ENCODE measurements around the gene CLPTM1.

Gene CLPTM1

DNA sequence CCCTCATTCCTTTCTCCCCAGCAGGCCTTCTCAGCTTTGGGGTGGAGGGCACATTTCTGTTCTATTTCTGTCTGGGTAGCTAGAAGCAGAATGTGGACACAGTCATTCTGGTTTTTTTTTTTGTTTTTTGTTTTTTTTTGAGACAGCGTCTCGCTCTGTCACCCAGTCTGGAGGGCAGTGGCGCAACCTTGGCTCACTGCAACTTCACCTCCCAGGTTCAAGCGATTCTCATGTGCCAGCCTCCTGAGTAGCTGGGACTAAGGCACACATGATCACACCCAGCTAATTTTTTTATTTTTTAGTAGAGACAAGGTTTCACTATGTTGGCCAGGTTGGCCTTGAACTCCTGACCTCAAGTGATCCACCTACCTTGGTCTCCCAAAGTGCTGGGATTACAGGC is 20.3 kb downstream of the CLPTM1 start:
- TF ChIP-seq POLR2AphosphoS5 (IDR thresholded peaks at IDR 0.05; ENCODE audit: low read depth, low read length) (no peak), FOXP2 (optimal IDR thresholded peaks at IDR 0.05; ENCODE audit: borderline replicate concordance, extremely low read depth, extremely low read length, insufficient read depth) (no peak), SIN3A (IDR thresholded peaks at IDR 0.05; ENCODE audit: borderline replicate concordance, insufficient read depth, low read length) (no peak), TAF1 (IDR thresholded peaks at IDR 0.05; ENCODE audit: borderline replicate concordance, insufficient read depth, low read length) (no peak)
- TF ChIP-seq, protein P1, sequence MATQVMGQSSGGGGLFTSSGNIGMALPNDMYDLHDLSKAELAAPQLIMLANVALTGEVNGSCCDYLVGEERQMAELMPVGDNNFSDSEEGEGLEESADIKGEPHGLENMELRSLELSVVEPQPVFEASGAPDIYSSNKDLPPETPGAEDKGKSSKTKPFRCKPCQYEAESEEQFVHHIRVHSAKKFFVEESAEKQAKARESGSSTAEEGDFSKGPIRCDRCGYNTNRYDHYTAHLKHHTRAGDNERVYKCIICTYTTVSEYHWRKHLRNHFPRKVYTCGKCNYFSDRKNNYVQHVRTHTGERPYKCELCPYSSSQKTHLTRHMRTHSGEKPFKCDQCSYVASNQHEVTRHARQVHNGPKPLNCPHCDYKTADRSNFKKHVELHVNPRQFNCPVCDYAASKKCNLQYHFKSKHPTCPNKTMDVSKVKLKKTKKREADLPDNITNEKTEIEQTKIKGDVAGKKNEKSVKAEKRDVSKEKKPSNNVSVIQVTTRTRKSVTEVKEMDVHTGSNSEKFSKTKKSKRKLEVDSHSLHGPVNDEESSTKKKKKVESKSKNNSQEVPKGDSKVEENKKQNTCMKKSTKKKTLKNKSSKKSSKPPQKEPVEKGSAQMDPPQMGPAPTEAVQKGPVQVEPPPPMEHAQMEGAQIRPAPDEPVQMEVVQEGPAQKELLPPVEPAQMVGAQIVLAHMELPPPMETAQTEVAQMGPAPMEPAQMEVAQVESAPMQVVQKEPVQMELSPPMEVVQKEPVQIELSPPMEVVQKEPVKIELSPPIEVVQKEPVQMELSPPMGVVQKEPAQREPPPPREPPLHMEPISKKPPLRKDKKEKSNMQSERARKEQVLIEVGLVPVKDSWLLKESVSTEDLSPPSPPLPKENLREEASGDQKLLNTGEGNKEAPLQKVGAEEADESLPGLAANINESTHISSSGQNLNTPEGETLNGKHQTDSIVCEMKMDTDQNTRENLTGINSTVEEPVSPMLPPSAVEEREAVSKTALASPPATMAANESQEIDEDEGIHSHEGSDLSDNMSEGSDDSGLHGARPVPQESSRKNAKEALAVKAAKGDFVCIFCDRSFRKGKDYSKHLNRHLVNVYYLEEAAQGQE (IDR thresholded peaks at IDR 0.05; ENCODE audit: insufficient read depth in 1 of 2, low read depth in 2 of 2, low read length in 2 of 2): no peak

DNA sequence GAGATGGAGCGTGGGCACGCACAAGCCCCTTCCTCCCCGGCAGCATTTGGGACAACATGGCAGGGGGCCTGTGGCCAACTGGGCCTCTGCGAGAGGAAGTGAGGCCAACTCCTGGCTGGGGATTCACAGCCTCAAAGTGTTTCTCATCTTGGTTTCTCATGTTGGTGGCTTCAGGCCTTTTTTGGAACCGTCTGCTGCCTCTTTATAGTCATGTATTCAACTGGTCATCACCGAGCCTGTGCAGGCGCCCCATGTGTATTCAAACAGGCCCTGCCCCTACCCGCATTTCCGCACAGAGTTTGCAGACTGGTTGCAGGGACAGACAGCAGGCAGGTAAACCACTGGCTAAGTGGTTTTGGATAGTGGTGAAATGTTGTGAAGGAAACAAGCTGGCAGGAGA is 28.8 kb downstream of the CLPTM1 start:
- no peak for TF ChIP-seq FOXP2 (optimal IDR thresholded peaks at IDR 0.05; ENCODE audit: borderline replicate concordance, extremely low read depth, extremely low read length, insufficient read depth)
- no peak for TF ChIP-seq POLR2AphosphoS5 (IDR thresholded peaks at IDR 0.05; ENCODE audit: low read depth, low read length)
- no peak for TF ChIP-seq SIN3A (IDR thresholded peaks at IDR 0.05; ENCODE audit: borderline replicate concordance, insufficient read depth, low read length)
- no peak for TF ChIP-seq TAF1 (IDR thresholded peaks at IDR 0.05; ENCODE audit: borderline replicate concordance, insufficient read depth, low read length)
- TF ChIP-seq, protein P1 (IDR thresholded peaks at IDR 0.05; ENCODE audit: insufficient read depth in 1 of 2, low read depth in 2 of 2, low read length in 2 of 2): no peak

GRCh38 chr19:44985445-44985844 is 30.3 kb downstream of the CLPTM1 start:
- TF ChIP-seq POLR2AphosphoS5 (IDR thresholded peaks at IDR 0.05; ENCODE audit: low read depth, low read length): no peak
- TF ChIP-seq, protein P1 (IDR thresholded peaks at IDR 0.05; ENCODE audit: insufficient read depth in 1 of 2, low read depth in 2 of 2, low read length in 2 of 2): no peak
- TF ChIP-seq TAF1 (IDR thresholded peaks at IDR 0.05; ENCODE audit: borderline replicate concordance, insufficient read depth, low read length): no peak

DNA sequence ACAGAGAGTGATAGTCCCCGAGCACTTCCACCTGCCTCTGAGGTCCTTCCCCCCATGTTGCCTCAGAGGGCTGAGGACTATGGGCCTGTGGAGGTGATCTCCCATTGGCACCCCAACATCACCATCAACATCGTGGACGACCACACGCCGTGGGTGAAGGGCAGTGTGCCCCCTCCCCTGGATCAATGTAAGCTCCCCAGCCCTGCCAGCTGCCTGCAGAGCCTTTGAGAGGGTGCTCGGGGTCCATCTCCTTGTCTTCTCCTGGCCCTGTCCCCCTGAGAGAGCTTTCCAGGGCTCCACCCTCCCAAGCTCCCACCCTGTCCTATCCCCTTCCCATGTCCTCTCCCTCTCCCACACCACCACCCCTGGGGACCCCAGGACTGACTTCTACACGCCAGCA is 31.2 kb downstream of the CLPTM1 start:
- TF ChIP-seq FOXP2 (optimal IDR thresholded peaks at IDR 0.05; ENCODE audit: borderline replicate concordance, extremely low read depth, extremely low read length, insufficient read depth) (no peak), SIN3A (IDR thresholded peaks at IDR 0.05; ENCODE audit: borderline replicate concordance, insufficient read depth, low read length) (no peak), POLR2AphosphoS5 (IDR thresholded peaks at IDR 0.05; ENCODE audit: low read depth, low read length) (no peak), TAF1 (IDR thresholded peaks at IDR 0.05; ENCODE audit: borderline replicate concordance, insufficient read depth, low read length) (no peak)
- TF ChIP-seq, protein P1 (IDR thresholded peaks at IDR 0.05; ENCODE audit: insufficient read depth in 1 of 2, low read depth in 2 of 2, low read length in 2 of 2): no peak

- no peak for TF ChIP-seq POLR2AphosphoS5 (IDR thresholded peaks at IDR 0.05; ENCODE audit: low read depth, low read length)
Measured at GRCh38 chr19:44987148-44987675, 32.0 kb downstream of the CLPTM1 start.
